Measurements from ENCODE around the gene CPNE8. TPM values are rescaled to one million over a fixed set of nuclear protein-coding genes. Genes with fewer than 3 reads are reported as not detected.

CPNE8 gene
- polyA plus RNA-seq, 2 of the 4 experiments (the other 2 are of a cell fraction) = 8.0 to 30.1 TPM

DNA sequence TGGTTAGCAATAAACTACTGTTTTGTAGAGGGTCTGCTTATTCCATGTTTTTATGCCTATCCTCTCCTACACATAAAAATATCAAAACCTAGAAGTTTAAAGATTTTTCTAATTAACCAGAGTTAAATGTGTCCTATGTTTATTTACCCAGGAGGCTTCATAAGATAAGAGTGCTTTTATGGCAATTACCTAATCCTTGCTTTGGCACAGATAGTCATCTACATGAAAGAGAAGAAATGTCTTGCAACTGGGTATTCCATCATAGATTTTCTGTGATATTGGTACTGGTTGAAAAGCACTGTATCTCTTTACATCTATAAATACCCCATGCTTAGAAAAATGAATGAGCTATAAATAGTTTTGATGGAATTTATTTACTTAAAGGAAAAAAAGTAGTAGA, 277.1 kb downstream of the CPNE8 start (continued):
- TF ChIP-seq, protein P1, sequence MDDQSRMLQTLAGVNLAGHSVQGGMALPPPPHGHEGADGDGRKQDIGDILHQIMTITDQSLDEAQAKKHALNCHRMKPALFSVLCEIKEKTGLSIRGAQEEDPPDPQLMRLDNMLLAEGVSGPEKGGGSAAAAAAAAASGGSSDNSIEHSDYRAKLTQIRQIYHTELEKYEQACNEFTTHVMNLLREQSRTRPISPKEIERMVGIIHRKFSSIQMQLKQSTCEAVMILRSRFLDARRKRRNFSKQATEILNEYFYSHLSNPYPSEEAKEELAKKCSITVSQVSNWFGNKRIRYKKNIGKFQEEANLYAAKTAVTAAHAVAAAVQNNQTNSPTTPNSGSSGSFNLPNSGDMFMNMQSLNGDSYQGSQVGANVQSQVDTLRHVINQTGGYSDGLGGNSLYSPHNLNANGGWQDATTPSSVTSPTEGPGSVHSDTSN (IDR thresholded peaks at IDR 0.05) = no peak
- TF ChIP-seq MAZ (IDR thresholded peaks at IDR 0.05; ENCODE audit: borderline replicate concordance, low read depth, low read length) (no peak), NPAS2 (CRISPR knock-in tag; IDR thresholded peaks at IDR 0.05; ENCODE audit: borderline replicate concordance) (no peak), JUN (IDR thresholded peaks at IDR 0.05) (no peak), RARB (CRISPR knock-in tag; IDR thresholded peaks at IDR 0.05) (no peak), EHMT2 (IDR thresholded peaks at IDR 0.05; ENCODE audit: low read depth) (no peak), ATOH8 (CRISPR knock-in tag; IDR thresholded peaks at IDR 0.05; ENCODE audit: low read depth) (no peak), POLR2AphosphoS2 (conservative IDR thresholded peaks at IDR 0.05; ENCODE audit: low read length) (no peak), CBX8 (IDR thresholded peaks at IDR 0.05) (no peak)

GRCh38 chr12:38625306-38625705, 280.1 kb downstream of the CPNE8 start:
- Histone ChIP-seq H3K4me2 (no peak overlapping the region), H3K9me3 (0 out of 3 replicates have a peak, but pooled peaks cover 3% of the 10 kb centered on the region), H3K4me3 (no peak overlapping the region), H3K4me1 (no peaks in the 10 kb centered on the region), H3K27ac (no peak overlapping the region)
- no peak for FAIRE-seq
- no peak for ATAC-seq
- DNase-seq (ENCODE audit: low read depth in 1 of 2, low spot score in 1 of 2) = no peak
- ChIA-PET POLR2A (no interaction called here), CTCF (no interaction called here)
- TF ChIP-seq FOSL2 (IDR thresholded peaks at IDR 0.05) (no peak), FOSL2 (CRISPR knock-in tag; IDR thresholded peaks at IDR 0.05) (no peak), JUNB (IDR thresholded peaks at IDR 0.05) (no peak), MAZ (IDR thresholded peaks at IDR 0.05; ENCODE audit: borderline replicate concordance, low read depth, low read length) (no peak), CBX2 (IDR thresholded peaks at IDR 0.05; ENCODE audit: borderline replicate concordance, low read depth) (no peak), ZNF302 (CRISPR knock-in tag; IDR thresholded peaks at IDR 0.05) (no peak), EHMT2 (IDR thresholded peaks at IDR 0.05; ENCODE audit: low read depth) (no peak), HOXA7 (CRISPR knock-in tag; IDR thresholded peaks at IDR 0.05) (no peak), KDM1A (IDR thresholded peaks at IDR 0.05; ENCODE audit: low read depth) (no peak), SREBF2 (IDR thresholded peaks at IDR 0.05) (no peak), HES2 (IDR thresholded peaks at IDR 0.05) (no peak), POLR2A (IDR thresholded peaks at IDR 0.05; ENCODE audit: low read length) (no peak), ESRRA (IDR thresholded peaks at IDR 0.05; ENCODE audit: borderline replicate concordance, low read length) (no peak)
- WGBS (ENCODE audit: missing lambda C conversion rate) = 41% methylated on average over 5 of the region's 5 CpGs

DNA sequence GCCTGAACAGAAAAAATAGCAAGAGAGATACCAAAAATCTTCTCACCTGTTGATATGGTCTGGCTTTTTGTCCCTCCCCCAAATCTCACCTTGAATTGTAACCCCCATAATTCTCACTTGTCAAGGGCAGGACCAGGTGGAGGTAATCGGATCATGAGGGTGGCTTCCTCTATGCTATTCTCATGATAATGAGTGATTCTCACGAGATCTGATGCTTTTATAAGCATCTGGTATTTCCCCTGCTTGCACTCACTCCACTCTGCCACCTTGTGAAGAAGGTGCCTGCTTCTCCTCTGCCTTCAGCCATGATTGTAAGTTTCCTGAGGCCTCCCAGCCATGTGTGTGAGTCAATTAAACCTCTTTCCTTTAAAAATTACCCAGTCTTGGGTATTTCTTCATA, 291.2 kb downstream of the CPNE8 start:
- Histone ChIP-seq H3K9me3 (no peaks in the 10 kb centered on the region), H3K27ac (no peak overlapping the region), H3K4me1 (no peaks in the 10 kb centered on the region), H3K4me3 (no peak overlapping the region), H3K4me2 (no peak overlapping the region)
- no peak for DNase-seq (ENCODE audit: low read depth in 1 of 2, low spot score in 1 of 2)
- CTCF ChIA-PET = no interaction called here
- POLR2A ChIA-PET = no interaction called here
- FAIRE-seq = no peak
- ATAC-seq = no peak
- TF ChIP-seq, protein P2, sequence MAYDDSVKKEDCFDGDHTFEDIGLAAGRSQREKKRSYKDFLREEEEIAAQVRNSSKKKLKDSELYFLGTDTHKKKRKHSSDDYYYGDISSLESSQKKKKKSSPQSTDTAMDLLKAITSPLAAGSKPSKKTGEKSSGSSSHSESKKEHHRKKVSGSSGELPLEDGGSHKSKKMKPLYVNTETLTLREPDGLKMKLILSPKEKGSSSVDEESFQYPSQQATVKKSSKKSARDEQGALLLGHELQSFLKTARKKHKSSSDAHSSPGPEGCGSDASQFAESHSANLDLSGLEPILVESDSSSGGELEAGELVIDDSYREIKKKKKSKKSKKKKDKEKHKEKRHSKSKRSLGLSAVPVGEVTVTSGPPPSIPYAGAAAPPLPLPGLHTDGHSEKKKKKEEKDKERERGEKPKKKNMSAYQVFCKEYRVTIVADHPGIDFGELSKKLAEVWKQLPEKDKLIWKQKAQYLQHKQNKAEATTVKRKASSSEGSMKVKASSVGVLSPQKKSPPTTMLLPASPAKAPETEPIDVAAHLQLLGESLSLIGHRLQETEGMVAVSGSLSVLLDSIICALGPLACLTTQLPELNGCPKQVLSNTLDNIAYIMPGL (CRISPR knock-in tag; IDR thresholded peaks at IDR 0.05; ENCODE audit: borderline replicate concordance) = no peak
- no peak for TF ChIP-seq HOXB5 (CRISPR knock-in tag; IDR thresholded peaks at IDR 0.05)
- TF ChIP-seq CBX8 (IDR thresholded peaks at IDR 0.05) = no peak
- TF ChIP-seq, protein P3, sequence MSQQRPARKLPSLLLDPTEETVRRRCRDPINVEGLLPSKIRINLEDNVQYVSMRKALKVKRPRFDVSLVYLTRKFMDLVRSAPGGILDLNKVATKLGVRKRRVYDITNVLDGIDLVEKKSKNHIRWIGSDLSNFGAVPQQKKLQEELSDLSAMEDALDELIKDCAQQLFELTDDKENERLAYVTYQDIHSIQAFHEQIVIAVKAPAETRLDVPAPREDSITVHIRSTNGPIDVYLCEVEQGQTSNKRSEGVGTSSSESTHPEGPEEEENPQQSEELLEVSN (IDR thresholded peaks at IDR 0.05; ENCODE audit: borderline replicate concordance, low read depth) = no peak
- no peak for TF ChIP-seq RCOR1 (IDR thresholded peaks at IDR 0.05; ENCODE audit: low read depth, low read length)
- TF ChIP-seq CEBPB (IDR thresholded peaks at IDR 0.05) = no peak
- TF ChIP-seq KDM1A (IDR thresholded peaks at IDR 0.05; ENCODE audit: low read depth) = no peak
- TF ChIP-seq, protein P4, sequence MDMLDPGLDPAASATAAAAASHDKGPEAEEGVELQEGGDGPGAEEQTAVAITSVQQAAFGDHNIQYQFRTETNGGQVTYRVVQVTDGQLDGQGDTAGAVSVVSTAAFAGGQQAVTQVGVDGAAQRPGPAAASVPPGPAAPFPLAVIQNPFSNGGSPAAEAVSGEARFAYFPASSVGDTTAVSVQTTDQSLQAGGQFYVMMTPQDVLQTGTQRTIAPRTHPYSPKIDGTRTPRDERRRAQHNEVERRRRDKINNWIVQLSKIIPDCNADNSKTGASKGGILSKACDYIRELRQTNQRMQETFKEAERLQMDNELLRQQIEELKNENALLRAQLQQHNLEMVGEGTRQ (IDR thresholded peaks at IDR 0.05) = no peak
- no peak for TF ChIP-seq NPAS2 (CRISPR knock-in tag; IDR thresholded peaks at IDR 0.05; ENCODE audit: borderline replicate concordance)
- TF ChIP-seq ATOH8 (CRISPR knock-in tag; IDR thresholded peaks at IDR 0.05; ENCODE audit: low read depth) = no peak
- WGBS (ENCODE audit: missing lambda C conversion rate) = 16% methylated on average over 2 of the region's 2 CpGs
